ENCODE measurements around the gene TAS2R31. TPM values are rescaled to one million over a fixed set of nuclear protein-coding genes. Genes with fewer than 3 reads are reported as not detected.

The TAS2R31 gene, protein sequence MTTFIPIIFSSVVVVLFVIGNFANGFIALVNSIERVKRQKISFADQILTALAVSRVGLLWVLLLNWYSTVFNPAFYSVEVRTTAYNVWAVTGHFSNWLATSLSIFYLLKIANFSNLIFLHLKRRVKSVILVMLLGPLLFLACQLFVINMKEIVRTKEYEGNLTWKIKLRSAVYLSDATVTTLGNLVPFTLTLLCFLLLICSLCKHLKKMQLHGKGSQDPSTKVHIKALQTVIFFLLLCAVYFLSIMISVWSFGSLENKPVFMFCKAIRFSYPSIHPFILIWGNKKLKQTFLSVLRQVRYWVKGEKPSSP
- 2.2 and 3.9 TPM in 2 replicates for total RNA-seq

DNA sequence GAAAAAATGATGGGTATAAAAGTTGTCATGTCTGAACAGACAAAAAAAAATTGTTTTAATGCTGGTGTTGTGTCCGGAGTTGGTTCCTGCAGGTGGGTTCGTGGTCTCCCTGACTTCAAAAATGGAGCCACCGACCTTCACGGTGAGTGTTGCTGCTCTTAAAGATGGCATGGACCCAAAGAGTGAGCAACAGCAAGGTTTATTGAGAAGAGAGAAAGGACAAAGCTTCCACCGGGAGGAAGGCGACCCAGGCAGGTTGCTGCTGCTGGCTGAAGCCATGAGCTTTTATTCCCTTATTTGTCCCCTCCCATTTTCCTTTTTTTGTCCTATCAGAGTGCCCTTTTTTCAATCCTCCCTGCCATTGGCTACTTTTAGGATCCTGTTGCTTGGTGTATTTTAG is at the start of gene TAS2R31:
Gene TAS2R31 (minus strand): TSS at position 101 of the 400 bp plus-strand sequence. CDS start 72 bp downstream, at position 29.

DNA sequence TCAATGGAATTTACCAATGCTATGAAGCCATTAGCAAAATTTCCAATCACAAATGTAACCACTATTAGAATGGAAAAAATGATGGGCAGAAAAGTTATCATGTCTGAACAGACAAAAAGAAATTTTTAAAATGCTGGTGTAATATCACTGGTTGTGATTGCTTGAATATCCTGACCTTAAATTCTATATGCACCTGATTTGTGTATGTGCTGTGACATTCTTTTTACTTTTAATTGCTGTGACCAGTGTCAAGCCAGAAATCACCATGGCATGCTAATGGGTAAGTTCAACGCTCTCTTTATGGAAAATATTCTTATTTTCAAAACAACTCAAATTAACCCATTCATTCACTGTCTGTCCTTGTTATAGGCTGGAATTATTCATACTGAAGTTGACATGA is 31.0 kb upstream of the TAS2R31 start, which contains the start of gene TAS2R46:
Gene TAS2R46 (minus strand): TSS at position 101 of the 400 bp plus-strand sequence. CDS start 0 bp downstream, at position 101.

DNA sequence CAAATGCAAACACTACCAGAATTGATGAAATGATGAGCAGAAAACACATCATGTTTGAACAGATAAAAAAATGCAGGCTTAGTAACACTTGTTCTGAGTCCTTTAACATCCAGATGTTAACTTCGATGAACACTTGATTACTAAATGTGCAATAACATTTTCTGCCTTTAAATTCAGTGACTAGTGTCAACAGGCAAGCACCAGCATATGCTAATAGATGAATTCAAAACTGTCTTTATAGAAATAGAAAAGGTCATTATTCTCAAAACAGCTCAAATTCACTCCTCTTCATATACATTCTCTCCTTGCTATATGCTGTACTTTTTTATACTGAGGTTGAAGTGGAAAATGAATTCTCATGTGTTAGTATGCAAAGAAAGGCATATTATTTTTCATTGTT is 8.7 kb downstream of the TAS2R31 start, which contains the start of gene TAS2R19:
Gene TAS2R19 (minus strand): TSS at position 101 of the 400 bp plus-strand sequence. CDS start 49 bp downstream, at position 52.

DNA sequence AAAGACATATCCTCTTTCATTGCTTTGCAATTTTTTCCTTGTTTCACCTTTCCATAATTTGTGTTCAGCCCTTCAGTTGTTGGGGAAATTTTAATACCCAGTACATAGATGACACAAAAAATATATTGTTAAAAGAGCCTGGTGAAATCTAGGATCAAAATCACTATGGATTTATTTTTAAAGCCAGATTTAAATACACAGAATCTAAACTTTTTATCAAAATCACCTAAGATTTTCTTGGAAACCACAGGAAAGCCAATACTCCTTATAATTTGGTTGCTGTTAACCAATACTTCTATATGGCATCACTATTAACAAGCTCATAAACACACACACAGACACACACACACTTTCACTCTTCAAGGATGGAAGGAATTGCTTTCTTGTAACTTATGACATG is 33.0 kb downstream of the TAS2R31 start, which contains the start of gene TAS2R20:
Gene TAS2R20 (minus strand): TSS at position 101 of the 400 bp plus-strand sequence. CDS start 429 bp downstream, outside the sequence.

DNA sequence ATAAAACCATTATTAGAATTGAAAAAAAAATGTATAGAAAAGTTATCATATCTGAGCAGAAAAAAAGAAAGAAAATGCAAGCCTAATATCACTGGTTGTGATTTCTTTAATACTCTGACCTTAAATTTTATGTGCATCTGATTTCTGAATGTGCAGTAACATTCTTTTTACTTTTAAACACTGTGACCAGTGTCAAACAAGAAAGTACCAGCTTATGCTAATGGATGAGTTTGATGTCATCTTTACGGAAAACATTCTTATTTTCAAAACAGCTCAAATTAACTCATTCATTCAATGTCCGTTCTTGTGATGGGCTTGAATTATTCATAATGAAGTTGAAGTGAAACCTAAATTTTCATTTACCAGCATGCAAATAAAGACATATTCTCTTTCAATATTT is 44.4 kb downstream of the TAS2R31 start, which contains the start of gene TAS2R50:
Gene TAS2R50 (minus strand): TSS at position 101 of the 400 bp plus-strand sequence. CDS start 52 bp downstream, at position 49.

Other genes with a start within 250 kb of the TAS2R31 start
- gene TAS2R7, start 228.8 kb downstream of the TAS2R31 start, total RNA-seq, result not detected in 2 replicates
- gene TAS2R8, start 224.1 kb downstream of the TAS2R31 start, total RNA-seq, result not detected in 2 replicates
- gene TAS2R9, start 221.2 kb downstream of the TAS2R31 start, total RNA-seq, result 0.19 TPM in 1 of 2 replicates, not detected in the other
- 0.87 and 0.92 TPM in 2 replicates for gene TAS2R10, start 205.0 kb downstream of the TAS2R31 start, total RNA-seq
- 0.53 and 2.2 TPM in 2 replicates for gene PRR4, start 181.9 kb downstream of the TAS2R31 start, total RNA-seq
- 11.9 and 22.6 TPM in 2 replicates for gene PRH1, start 147.2 kb downstream of the TAS2R31 start, total RNA-seq
- 0.92 and 2.5 TPM in 2 replicates for gene TAS2R13, start 121.8 kb downstream of the TAS2R31 start, total RNA-seq
- not detected in 2 replicates for gene PRH2, start 102.2 kb downstream of the TAS2R31 start, total RNA-seq
- gene TAS2R14, start 92.1 kb downstream of the TAS2R31 start, total RNA-seq, result 1.7 and 3.2 TPM in 2 replicates
- 1.8 and 4.7 TPM in 2 replicates for gene TAS2R50, start 44.5 kb downstream of the TAS2R31 start, total RNA-seq
- gene TAS2R20, start 33.1 kb downstream of the TAS2R31 start, total RNA-seq, result 1.8 and 3.9 TPM in 2 replicates
- gene TAS2R19, start 8.8 kb downstream of the TAS2R31 start, total RNA-seq, result 2.8 and 6.0 TPM in 2 replicates
- 1.1 and 2.8 TPM in 2 replicates for gene TAS2R46, start 30.9 kb upstream of the TAS2R31 start, total RNA-seq
- gene TAS2R43, start 60.9 kb upstream of the TAS2R31 start, total RNA-seq, result 0.40 and 2.2 TPM in 2 replicates
- gene TAS2R30, start 103.2 kb upstream of the TAS2R31 start, total RNA-seq, result 3.2 and 6.2 TPM in 2 replicates
- gene SMIM10L1, start 139.8 kb upstream of the TAS2R31 start, total RNA-seq, result 6.2 and 8.5 TPM in 2 replicates
- gene TAS2R42, start 155.5 kb upstream of the TAS2R31 start, total RNA-seq, result not detected in 2 replicates
- not detected in 2 replicates for gene PRB3, start 238.3 kb upstream of the TAS2R31 start, total RNA-seq